Colonic mucosa (tissue), 4 donors: ENCODE data around the gene BRF1. TPM values are rescaled to one million over a fixed set of nuclear protein-coding genes. Genes with fewer than 3 reads are reported as not detected.
A peak's percentile ranks its signal among the peaks of the same experiment; 100 is the strongest.

Source experiments
- DNase-seq: peaks from one replicate; pipeline ENCODE4 v3.0.0-alpha.2; 2020
- H3K27ac ChIP-seq: fragments of 200-600 bp; one replicate; pipeline ENCODE4 v1.8.0; 2021
- H3K27me3 ChIP-seq: fragments of 200-600 bp; one replicate; pipeline ENCODE4 v1.8.0; 2021
- H3K36me3 ChIP-seq: fragments of 200-600 bp; one replicate; pipeline ENCODE4 v1.8.0; 2021
- H3K4me1 ChIP-seq: fragments of 200-600 bp; one replicate; pipeline ENCODE4 v1.8.0; 2021; ENCODE audit warnings: mild to moderate bottlenecking
- H3K4me3 ChIP-seq: fragments of 200-600 bp; one replicate; pipeline ENCODE4 v1.8.0; 2021
- H3K9ac ChIP-seq, 2 donors: one replicate each; pipeline ENCODE4 v1.7.0; 2013; ENCODE audit warnings: control low read depth in 2 of 2, low read depth in 2 of 2, low read length in 2 of 2
- H3K9me3 ChIP-seq: fragments of 200-600 bp; one replicate; pipeline ENCODE4 v1.8.0; 2021
- intact Hi-C: fragments of 100-400 bp; cut with DNase I; formaldehyde crosslinking; loops from one replicate; pipeline ENCODE4 v1.14.1; 2022
- total RNA-seq, 2 donors: library from RNA; stranded (reverse); fragmentation: NEBNext Ultra II Directional in 1 of 2; extraction: Animal tissue kit (Norgen Biotek cat#: 25700) in 1 of 2; gene quantifications; one replicate each; pipeline ENCODE4 v1.2.1, GENCODE V29; 2021
- TF ChIP-seq, protein P1 (sequence below): fragments of 200-600 bp; IDR thresholded peaks from one replicate; pipeline ENCODE4 v1.8.0; 2022; ENCODE audit warnings: antibody characterized with exemption, mild to moderate bottlenecking
- donor health status: healthy.
- donor health status: DM: no; HTN: no; CAD: no.
- donor health status: DM: no; HTN: no; CAD: no.

BRF1 gene
- total RNA-seq, 2 donors from 2014 or later = 27.2 to 40.6 TPM

DNA sequence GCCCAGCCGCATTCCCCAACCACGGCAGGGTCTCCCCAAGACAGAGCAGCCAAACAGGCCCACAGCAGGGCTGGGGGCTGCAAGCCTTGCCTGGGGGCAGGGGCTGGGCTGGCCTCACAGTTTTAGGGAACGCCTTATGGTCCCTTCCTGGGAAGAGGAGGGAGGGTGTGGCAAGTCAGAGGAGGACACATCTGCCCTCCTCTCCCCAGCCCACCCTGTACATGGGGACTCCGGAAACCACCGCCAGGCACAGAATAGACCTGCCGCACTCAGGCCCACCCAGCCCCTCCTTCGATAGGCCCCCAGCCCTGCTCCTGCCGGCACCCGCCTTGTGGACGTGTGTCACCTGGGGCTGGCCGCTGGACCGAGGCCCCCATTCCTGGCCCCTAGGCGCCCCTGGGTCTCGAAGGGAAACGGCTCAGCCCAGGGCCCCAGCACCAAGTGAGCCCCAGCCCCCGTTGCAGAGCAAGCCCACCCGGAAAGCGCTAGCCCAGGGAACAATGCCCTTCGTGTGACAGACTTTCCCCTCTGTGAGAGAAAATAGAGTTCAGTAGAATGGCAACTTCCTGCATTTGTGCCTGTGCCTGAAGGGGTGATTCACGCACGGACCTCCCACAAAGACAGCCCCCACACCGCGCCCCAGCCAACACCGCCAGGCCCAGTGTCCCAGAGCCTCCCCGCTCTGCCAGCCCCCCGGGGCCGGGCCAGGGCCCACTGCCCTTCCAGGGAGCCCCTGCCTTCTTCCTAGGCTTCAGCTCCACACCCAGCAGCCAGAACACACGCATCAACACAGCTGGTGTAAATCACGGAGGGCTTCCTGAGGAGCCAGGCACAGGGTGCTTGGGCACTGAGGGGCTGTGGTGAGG is 107.7 kb downstream of the BRF1 start:
- no peak overlapping the region for H3K4me3 ChIP-seq
- TF ChIP-seq, protein P1, sequence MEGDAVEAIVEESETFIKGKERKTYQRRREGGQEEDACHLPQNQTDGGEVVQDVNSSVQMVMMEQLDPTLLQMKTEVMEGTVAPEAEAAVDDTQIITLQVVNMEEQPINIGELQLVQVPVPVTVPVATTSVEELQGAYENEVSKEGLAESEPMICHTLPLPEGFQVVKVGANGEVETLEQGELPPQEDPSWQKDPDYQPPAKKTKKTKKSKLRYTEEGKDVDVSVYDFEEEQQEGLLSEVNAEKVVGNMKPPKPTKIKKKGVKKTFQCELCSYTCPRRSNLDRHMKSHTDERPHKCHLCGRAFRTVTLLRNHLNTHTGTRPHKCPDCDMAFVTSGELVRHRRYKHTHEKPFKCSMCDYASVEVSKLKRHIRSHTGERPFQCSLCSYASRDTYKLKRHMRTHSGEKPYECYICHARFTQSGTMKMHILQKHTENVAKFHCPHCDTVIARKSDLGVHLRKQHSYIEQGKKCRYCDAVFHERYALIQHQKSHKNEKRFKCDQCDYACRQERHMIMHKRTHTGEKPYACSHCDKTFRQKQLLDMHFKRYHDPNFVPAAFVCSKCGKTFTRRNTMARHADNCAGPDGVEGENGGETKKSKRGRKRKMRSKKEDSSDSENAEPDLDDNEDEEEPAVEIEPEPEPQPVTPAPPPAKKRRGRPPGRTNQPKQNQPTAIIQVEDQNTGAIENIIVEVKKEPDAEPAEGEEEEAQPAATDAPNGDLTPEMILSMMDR = no peak
- peaks cover 26% of the 10 kb centered on the region for H3K27me3 ChIP-seq
- no peaks in the 10 kb centered on the region for H3K9me3 ChIP-seq
- intact Hi-C loops = no loop called here
- H3K9ac ChIP-seq = no peak overlapping the region
- H3K27ac ChIP-seq = no peak overlapping the region
- H3K36me3 ChIP-seq = no peaks in the 10 kb centered on the region
- DNase-seq = no peak
- H3K4me1 ChIP-seq = no peaks in the 10 kb centered on the region

DNA sequence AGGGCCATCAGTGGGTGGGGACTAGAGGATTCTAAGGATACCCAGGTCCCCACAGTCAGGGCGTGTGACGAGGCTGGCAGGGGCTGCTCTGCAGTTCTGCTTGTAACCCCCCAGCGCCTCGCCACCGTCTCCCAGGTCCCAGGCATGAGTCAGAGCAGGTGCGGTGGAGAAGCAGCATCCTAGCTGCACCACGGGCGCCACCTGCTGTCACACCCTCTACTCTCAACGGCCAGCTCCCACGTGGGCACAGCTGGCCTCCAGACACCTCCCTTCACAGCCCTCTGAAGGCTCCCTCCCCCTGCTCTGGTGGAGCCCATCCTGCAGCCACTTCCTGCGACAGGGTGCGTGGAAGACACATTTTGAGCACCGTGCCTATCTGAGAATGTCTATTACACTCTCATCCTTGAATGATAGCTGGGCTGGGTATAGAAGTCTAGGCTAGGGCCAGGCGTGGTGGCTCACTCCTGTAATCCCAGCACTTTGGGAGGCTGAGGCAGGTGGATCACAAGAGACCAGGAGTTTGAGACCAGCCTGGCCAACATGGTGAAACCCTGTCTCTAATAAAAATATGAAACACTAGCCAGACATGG is 112.8 kb downstream of the BRF1 start:
- H3K36me3 ChIP-seq = no peaks in the 10 kb centered on the region
- no peak overlapping the region for H3K9ac ChIP-seq
- no peaks in the 10 kb centered on the region for H3K9me3 ChIP-seq
- no peak overlapping the region for H3K4me3 ChIP-seq
- H3K27me3 ChIP-seq = no peaks in the 10 kb centered on the region
- peak; percentile 71 for DNase-seq
- TF ChIP-seq, protein P1 = no peak
- no peaks in the 10 kb centered on the region for H3K4me1 ChIP-seq
- H3K27ac ChIP-seq = no peak overlapping the region
- intact Hi-C loops = no loop called here

DNA sequence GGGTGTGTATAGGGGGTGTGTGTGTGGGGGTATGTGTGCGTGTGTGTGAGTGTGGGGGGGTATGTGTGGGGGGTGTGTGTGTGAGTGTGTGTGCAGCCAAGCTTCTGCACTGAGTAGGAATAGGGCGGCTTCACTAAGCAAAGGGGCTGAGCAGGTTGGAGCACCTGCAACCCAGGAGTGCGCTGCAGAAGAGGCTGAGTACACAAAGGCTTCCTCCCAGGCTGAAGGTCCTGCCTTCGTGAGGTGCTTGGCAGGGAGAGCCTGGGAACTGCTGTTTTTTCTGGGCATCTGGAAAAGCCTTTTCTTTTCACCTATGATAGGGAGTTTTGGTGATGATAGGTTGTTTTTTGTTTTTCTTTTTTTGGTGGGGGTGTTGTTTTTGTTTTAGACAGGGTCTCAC is 113.7 kb downstream of the BRF1 start:
- intact Hi-C loops = no loop called here
- H3K9me3 ChIP-seq = no peaks in the 10 kb centered on the region

DNA sequence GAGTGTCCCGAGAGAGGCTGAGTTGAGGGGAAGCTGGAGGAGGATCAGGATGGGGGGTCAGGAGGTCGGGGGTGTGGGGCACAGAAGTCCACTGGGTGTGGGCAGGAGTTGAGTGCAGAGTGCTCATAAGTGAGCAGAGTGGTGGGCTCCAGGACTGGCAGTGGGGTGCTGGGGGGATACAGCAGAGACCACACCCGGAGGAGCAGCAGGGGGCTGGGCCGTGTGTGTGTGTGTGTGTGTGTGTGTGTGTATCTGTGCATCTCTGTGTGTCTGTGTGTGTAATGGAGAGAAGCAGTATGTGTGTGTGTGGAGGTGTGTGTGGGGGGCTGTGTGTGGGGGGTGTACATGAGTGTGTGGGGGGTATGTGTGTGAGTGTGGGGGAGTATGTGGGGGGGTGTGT is 114.8 kb downstream of the BRF1 start:
- intact Hi-C loops = no loop called here
- Histone ChIP-seq H3K9ac (no peak overlapping the region), H3K9me3 (no peaks in the 10 kb centered on the region), H3K27me3 (no peaks in the 10 kb centered on the region), H3K4me3 (no peak overlapping the region), H3K27ac (no peak overlapping the region), H3K36me3 (no peaks in the 10 kb centered on the region), H3K4me1 (no peaks in the 10 kb centered on the region)
- DNase-seq = no peak
- TF ChIP-seq, protein P1 = no peak

More for the DNA sequence above, 113.7 kb downstream of the BRF1 start:
- TF ChIP-seq, protein P1 = no peak
- Histone ChIP-seq H3K27me3 (no peaks in the 10 kb centered on the region), H3K27ac (no peak overlapping the region), H3K9ac (no peak overlapping the region), H3K36me3 (no peaks in the 10 kb centered on the region), H3K4me1 (no peaks in the 10 kb centered on the region), H3K4me3 (no peak overlapping the region)
- no peak for DNase-seq

DNA sequence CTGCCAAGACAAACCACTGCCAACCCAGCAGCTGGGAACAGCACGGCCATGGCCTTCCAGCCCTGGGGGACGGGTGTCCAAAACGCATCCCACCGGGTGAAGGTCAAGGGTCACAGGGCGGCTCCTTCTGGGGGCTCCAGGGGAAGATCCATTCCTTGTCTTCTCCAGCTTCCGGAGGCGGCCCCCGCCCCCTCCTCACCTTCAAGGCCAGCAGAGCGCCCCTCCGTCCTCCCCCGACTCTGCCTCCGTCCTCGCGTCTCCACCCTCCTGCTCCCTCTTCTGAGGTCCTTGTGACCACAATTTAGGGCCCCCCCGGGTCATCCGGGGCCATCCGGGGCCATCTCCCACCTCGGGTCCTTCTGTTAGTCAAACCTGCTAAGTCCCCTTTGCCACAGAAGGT is 115.8 kb downstream of the BRF1 start:
- H3K27me3 ChIP-seq = no peaks in the 10 kb centered on the region
- TF ChIP-seq, protein P1 = no peak
- no peak overlapping the region for H3K9ac ChIP-seq
- no peak overlapping the region for H3K4me3 ChIP-seq
- no peaks in the 10 kb centered on the region for H3K4me1 ChIP-seq
- no peak overlapping the region for H3K27ac ChIP-seq
- no peaks in the 10 kb centered on the region for H3K36me3 ChIP-seq
- intact Hi-C loops = no loop called here
- DNase-seq = no peak
- no peaks in the 10 kb centered on the region for H3K9me3 ChIP-seq
